Measurements from ENCODE around the gene PLEKHG4B. TPM values are rescaled to one million over a fixed set of nuclear protein-coding genes. Genes with fewer than 3 reads are reported as not detected.
"Not testable (repeated sequence)": the region's sequence is repeated elsewhere in the genome, so short reads cannot be mapped to it uniquely, and the experiment has no call there.

Gene PLEKHG4B
- total RNA-seq, 5 donors from 2014 or later (not counting 1 experiment from before 2014, with no cell fraction given) = 0.06 to 0.09 TPM; not detected in 3

DNA sequence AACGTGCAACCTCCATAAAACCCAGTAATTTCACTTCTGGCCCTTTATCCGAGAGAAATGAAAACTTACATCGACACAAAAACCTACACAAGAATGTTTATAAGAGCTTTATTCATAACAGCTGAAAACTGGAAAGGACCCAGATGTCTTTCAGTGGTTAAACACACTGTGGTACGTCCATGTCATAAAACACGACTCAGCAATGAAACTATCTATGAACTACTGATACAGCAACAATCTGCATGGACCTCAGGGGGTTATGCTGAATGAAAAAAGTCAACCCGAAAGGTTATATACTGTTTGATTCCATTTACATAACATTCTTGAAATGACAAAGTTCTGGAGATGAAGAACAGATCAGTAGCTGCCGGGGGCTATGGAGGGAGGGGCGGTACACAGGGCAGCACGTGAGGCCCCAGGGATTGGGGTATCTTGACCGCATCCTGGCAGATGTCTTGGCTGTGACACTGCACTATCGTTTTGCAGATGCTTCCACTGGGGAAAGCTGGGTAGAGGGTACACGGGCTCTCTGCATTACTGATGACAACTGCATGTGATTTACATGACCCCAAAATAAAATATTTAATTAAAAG lies 121.9 kb downstream of the PLEKHG4B start:
- Histone ChIP-seq H3K4me1 (ENCODE audit: control insufficient read depth in 1 of 2, extremely low read depth in 1 of 2, insufficient read depth in 2 of 2, low read length in 2 of 2) (peaks cover 2 to 11% of the 10 kb centered on the region in 2 experiments), H3K27me3 (replicated peaks in 1 of 2; ENCODE audit: control insufficient read depth in 2 of 2, extremely low read depth in 1 of 2, insufficient read depth in 2 of 2, low read length in 1 of 2) (no peaks in the 10 kb centered on the region), H3K27ac (ENCODE audit: low read length) (no peak overlapping the region), H3K36me3 (ENCODE audit: control insufficient read depth in 2 of 2, extremely low read depth in 1 of 2, insufficient read depth in 1 of 2, low read length in 1 of 2) (peaks cover 0 to 9% of the 10 kb centered on the region in 2 donors), H3K9me3 (no peaks in the 10 kb centered on the region), H3K4me3 (ENCODE audit: control insufficient read depth in 1 of 2, extremely low read depth in 1 of 2, low read length in 1 of 2) (no peak overlapping the region)
- no peaks in the 10 kb centered on the region for H3K9me3 Mint-ChIP-seq
- no peak for DNase-seq
- no peak for ATAC-seq (replicated peaks in 1 of 4)
- no peaks in the 10 kb centered on the region for H3K27me3 Mint-ChIP-seq
- peak overlapping the region in 1 of 3 donors; percentile 49 for H3K4me3 Mint-ChIP-seq
- CTCF ChIA-PET = no interaction called here
- no peak overlapping the region for H3K27ac Mint-ChIP-seq
- H3K4me1 Mint-ChIP-seq = peaks cover 38 to 50% (median 41%) of the 10 kb centered on the region in 3 donors
- WGBS (ENCODE audit: insufficient coverage) = 83% methylated on average over 5 of the region's 12 CpGs
- POLR2A ChIA-PET = no interaction called here
- peaks cover 22% of the 10 kb centered on the region for H3K36me3 Mint-ChIP-seq

DNA sequence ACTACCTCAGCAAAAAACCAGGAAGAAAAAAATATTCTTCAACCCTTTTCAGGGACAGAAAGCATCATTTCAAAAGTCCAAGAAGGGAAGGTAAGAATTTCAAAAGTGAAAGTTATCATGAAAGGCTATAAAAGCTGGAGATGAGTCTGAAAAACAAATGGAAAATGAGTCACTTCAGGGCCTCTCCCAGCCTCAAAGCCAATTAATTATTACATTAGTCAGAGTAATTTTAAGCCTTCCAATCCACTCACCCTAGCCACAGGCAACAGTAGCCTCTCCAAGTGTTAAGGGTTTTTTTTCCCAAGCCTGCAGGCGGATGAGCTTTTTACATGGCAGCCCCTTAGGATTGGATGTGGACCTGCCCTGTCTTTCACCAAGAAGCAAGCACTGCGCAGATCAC lies 123.3 kb downstream of the PLEKHG4B start:
- peaks cover 33 to 42% (median 38%) of the 10 kb centered on the region in 3 donors for H3K4me1 Mint-ChIP-seq
- H3K27ac Mint-ChIP-seq; H3K36me3 ChIP-seq (ENCODE audit: control insufficient read depth in 2 of 2, extremely low read depth in 1 of 2, insufficient read depth in 1 of 2, low read length in 1 of 2); H3K27me3 ChIP-seq (replicated peaks in 1 of 2; ENCODE audit: control insufficient read depth in 2 of 2, extremely low read depth in 1 of 2, insufficient read depth in 2 of 2, low read length in 1 of 2); DNase-seq; CTCF ChIA-PET; H3K9me3 ChIP-seq; ATAC-seq (replicated peaks in 1 of 4); H3K27me3 Mint-ChIP-seq; H3K9me3 Mint-ChIP-seq; POLR2A ChIA-PET; H3K4me3 ChIP-seq (ENCODE audit: control insufficient read depth in 1 of 2, extremely low read depth in 1 of 2, low read length in 1 of 2); H3K27ac ChIP-seq (ENCODE audit: low read length): not testable (repeated sequence)
- no CpG with 5 or more reads among the region's 2 CpGs for WGBS (ENCODE audit: insufficient coverage)
- H3K36me3 Mint-ChIP-seq = peaks cover 20% of the 10 kb centered on the region
- peaks cover 3 to 11% of the 10 kb centered on the region in 2 experiments for H3K4me1 ChIP-seq (ENCODE audit: control insufficient read depth in 1 of 2, extremely low read depth in 1 of 2, insufficient read depth in 2 of 2, low read length in 2 of 2)
- peak overlapping the region; percentile 34 to 49 (median 41) for H3K4me3 Mint-ChIP-seq

DNA sequence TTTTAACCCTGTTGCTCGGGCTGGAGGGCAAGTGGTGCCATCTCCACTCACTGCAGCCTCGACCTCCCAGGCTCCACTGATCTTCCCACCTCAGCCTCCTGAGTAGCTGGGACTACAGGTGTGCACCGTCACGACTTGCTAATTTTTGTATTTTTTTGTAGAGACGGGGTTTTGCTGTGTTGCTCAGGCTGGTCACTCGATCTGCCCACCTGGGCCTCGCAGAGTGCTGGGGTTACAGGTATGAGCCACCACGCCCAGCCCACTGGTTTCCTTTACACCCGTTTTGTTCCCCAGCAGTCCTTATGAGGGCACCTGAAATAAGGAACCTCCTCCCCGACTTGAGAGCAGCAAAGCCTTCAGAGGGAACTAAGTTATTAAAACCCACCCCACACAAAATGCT lies 124.1 kb downstream of the PLEKHG4B start:
- POLR2A ChIA-PET; H3K36me3 ChIP-seq (ENCODE audit: control insufficient read depth in 2 of 2, extremely low read depth in 1 of 2, insufficient read depth in 1 of 2, low read length in 1 of 2); ATAC-seq (replicated peaks in 1 of 4); H3K4me3 ChIP-seq (ENCODE audit: control insufficient read depth in 1 of 2, extremely low read depth in 1 of 2, low read length in 1 of 2); H3K27ac Mint-ChIP-seq; H3K27ac ChIP-seq (ENCODE audit: low read length); H3K9me3 ChIP-seq; H3K27me3 Mint-ChIP-seq; DNase-seq; CTCF ChIA-PET; H3K27me3 ChIP-seq (replicated peaks in 1 of 2; ENCODE audit: control insufficient read depth in 2 of 2, extremely low read depth in 1 of 2, insufficient read depth in 2 of 2, low read length in 1 of 2); H3K9me3 Mint-ChIP-seq: not testable (repeated sequence)
- H3K4me3 Mint-ChIP-seq = peak overlapping the region in 1 of 3 donors; percentile 49
- peaks cover 36 to 47% (median 43%) of the 10 kb centered on the region in 3 donors for H3K4me1 Mint-ChIP-seq
- no CpG with 5 or more reads among the region's 10 CpGs for WGBS (ENCODE audit: insufficient coverage)
- peaks cover 17% of the 10 kb centered on the region for H3K36me3 Mint-ChIP-seq
- H3K4me1 ChIP-seq (ENCODE audit: control insufficient read depth in 1 of 2, extremely low read depth in 1 of 2, insufficient read depth in 2 of 2, low read length in 2 of 2) = peaks cover 4 to 18% of the 10 kb centered on the region in 2 experiments

DNA sequence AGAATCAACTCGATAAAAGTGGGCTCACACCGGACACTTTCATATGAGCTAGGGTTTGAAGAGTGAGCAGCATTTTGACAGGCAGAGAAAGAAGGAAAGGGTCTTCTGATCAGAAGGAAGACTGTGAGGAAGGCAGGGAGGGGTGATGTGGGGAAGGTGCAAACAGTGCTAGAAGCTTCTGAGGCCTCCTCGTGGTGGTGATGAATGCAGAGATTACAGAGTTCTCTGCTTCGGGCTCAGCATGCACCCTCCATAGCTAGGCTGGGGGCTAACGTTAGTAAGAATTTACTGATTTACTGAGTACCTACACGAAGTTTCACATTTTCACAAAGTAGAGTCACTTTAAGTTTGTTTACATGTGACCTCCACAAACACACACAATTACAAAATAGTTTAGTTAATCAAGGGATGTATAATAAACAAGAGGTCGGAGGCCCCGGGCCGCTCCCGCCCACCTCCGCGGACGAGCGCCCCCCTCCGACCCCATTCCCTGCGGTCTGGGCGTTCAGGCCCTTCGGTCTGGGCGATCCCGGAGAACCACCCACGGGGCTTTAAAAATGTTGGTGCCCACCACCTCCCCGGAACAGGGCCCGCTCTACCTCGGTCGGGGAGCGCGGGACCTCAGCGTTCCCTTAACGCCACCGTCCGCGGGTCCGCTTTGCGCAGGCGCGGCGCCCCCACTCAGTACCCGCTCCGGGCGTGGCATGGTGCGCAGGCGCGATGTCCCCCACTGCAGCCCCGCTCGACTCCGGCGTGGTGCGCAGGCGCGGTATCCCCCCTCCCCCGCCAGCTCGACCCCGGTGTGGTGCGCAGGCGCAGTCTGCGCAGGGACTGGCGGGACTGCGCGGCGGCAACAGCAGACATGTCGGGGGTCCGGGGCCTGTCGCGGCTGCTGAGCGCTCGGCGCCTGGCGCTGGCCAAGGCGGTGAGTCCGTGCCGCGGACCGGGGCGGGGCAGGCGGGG lies 125.8 kb downstream of the PLEKHG4B start, which contains the start of the genes CCDC127 and SDHA:
Gene CCDC127 (minus strand): TSS at position 660 of the 963 bp plus-strand sequence. CDS start 1,304 bp downstream, outside the sequence.
Gene SDHA (plus strand): TSS at position 827 of the 963 bp plus-strand sequence. CDS start 36 bp downstream, at position 863.
- under 1% methylated on average over 66 of the region's 75 CpGs for WGBS (ENCODE audit: insufficient coverage)
- H3K36me3 Mint-ChIP-seq = peaks cover 17% of the 10 kb centered on the region
- Histone ChIP-seq H3K27ac (ENCODE audit: low read length) (peak within 1 kb of the TSS; percentile 80), H3K4me1 (ENCODE audit: control insufficient read depth in 1 of 2, extremely low read depth in 1 of 2, insufficient read depth in 2 of 2, low read length in 2 of 2) (peaks cover 4 to 23% of the 10 kb centered on the region in 2 experiments), H3K4me3 (ENCODE audit: control insufficient read depth in 1 of 2, extremely low read depth in 1 of 2, low read length in 1 of 2) (peak within 1 kb of the TSS; percentile 77 to 95)
- H3K9me3 ChIP-seq; H3K36me3 ChIP-seq (ENCODE audit: control insufficient read depth in 2 of 2, extremely low read depth in 1 of 2, insufficient read depth in 1 of 2, low read length in 1 of 2); H3K27me3 ChIP-seq (replicated peaks in 1 of 2; ENCODE audit: control insufficient read depth in 2 of 2, extremely low read depth in 1 of 2, insufficient read depth in 2 of 2, low read length in 1 of 2); H3K9me3 Mint-ChIP-seq; H3K27me3 Mint-ChIP-seq: not testable (repeated sequence)
- H3K4me3 Mint-ChIP-seq = peak within 1 kb of the TSS; percentile 88 to 94 (median 93)
- ChIA-PET POLR2A (interaction anchor here in 1 of 2 donors (0.7 to 1.0 kb wide), 3 partner anchors 29 to 1163 kb away, joined by 3 read pairs; no protein-coding TSS in a partner anchor), CTCF (interaction anchor here in 1 of 2 donors (0.6 to 1.0 kb wide), 2 partner anchors 25 to 30 kb away, joined by 3 to 4 read pairs; no protein-coding TSS in a partner anchor)
- peaks cover 49 to 62% (median 57%) of the 10 kb centered on the region in 3 donors for H3K4me1 Mint-ChIP-seq
- H3K27ac Mint-ChIP-seq = peak within 1 kb of the TSS; percentile 91 to 94
- DNase-seq (peak; percentile 92 to 100 (median 98)), ATAC-seq (replicated peaks in 1 of 4) (peak; percentile 87 to 88 (median 88))

DNA sequence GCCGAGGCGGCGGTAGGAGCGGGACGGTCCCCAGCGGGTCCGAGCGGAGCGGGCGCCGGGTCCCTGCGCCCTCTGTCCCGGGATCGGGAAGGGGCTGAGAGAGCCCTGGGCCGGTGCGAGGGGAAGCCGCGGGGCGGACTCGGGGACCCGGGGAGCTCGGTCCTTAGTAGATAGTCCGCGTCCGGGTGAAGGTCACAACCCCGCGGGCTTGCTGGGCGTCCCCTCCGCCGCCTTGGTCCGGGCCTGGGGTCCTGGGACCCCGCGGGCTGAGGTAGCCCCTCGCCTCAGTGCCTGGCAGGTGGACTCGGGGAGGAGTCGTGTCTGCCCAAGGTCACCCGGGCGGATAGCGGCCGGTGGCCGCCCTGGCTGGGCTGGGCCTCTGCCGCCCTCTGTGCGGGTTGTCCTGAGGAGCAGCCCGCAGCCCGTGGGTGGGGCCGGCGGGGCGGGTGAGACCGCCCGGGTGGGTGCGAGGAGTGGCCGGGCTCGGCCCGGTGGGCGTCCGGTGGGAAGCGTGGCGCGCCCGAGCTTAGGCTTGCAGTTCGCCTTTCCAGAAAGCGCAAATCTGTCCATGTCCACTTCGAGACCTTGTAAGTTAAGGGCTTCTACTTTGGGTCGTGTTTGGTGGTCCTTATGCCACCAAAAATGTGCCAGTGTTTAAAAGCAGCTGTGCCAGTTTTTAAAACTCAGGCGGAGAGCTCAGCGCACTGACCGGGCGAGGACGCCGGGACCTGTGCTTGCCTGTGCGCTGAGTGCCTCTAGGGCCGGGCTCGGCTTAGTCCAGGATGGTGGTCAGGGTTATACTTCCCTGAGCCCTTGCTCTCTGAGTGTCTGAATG lies 126.7 kb downstream of the PLEKHG4B start:
- Histone ChIP-seq H3K9me3 (no peaks in the 10 kb centered on the region), H3K4me3 (ENCODE audit: control insufficient read depth in 1 of 2, extremely low read depth in 1 of 2, low read length in 1 of 2) (peak overlapping the region; percentile 77 to 95), H3K36me3 (ENCODE audit: control insufficient read depth in 2 of 2, extremely low read depth in 1 of 2, insufficient read depth in 1 of 2, low read length in 1 of 2) (peaks cover 0 to 7% of the 10 kb centered on the region in 2 donors), H3K27me3 (replicated peaks in 1 of 2; ENCODE audit: control insufficient read depth in 2 of 2, extremely low read depth in 1 of 2, insufficient read depth in 2 of 2, low read length in 1 of 2) (no peaks in the 10 kb centered on the region), H3K4me1 (ENCODE audit: control insufficient read depth in 1 of 2, extremely low read depth in 1 of 2, insufficient read depth in 2 of 2, low read length in 2 of 2) (peaks cover 4 to 28% of the 10 kb centered on the region in 2 experiments), H3K27ac (ENCODE audit: low read length) (peak overlapping the region; percentile 80)
- peak in 11 of 35 experiments; percentile 3 to 37 (median 7) for DNase-seq
- ChIA-PET POLR2A (interaction anchor here in 1 of 2 donors (0.7 to 1.0 kb wide), 3 partner anchors 30 to 1162 kb away, joined by 3 read pairs; no protein-coding TSS in a partner anchor), CTCF (interaction anchor here in 1 of 2 donors (0.6 to 1.5 kb wide), 3 partner anchors 26 to 30 kb away, joined by 3 to 9 read pairs (median 4); no protein-coding TSS in a partner anchor)
- Mint-ChIP-seq H3K27ac (peak overlapping the region; percentile 91 to 94), H3K4me1 (peaks cover 55 to 68% (median 62%) of the 10 kb centered on the region in 3 donors), H3K9me3 (no peaks in the 10 kb centered on the region), H3K36me3 (peaks cover 22% of the 10 kb centered on the region), H3K27me3 (no peaks in the 10 kb centered on the region), H3K4me3 (peak overlapping the region; percentile 88 to 94 (median 93))
- ATAC-seq (replicated peaks in 1 of 4) = peak; percentile 12 to 25 (median 20)
- under 1% methylated on average over 73 of the region's 73 CpGs for WGBS (ENCODE audit: insufficient coverage)
